K562 (cell line): ENCODE data around the gene RAD17. TPM values are rescaled to one million over a fixed set of nuclear protein-coding genes. Genes with fewer than 3 reads are reported as not detected.

Experiments
- CEBPB ChIP-seq: fragments of 450-650 bp; IDR thresholded peaks from 2 replicates; pipeline ENCODE4 v1.6.1; 2016; ENCODE audit warnings: missing genetic modification characterization, missing compliant biosample characterization
- EP400 ChIP-seq: fragments of 450-650 bp; IDR thresholded peaks from 2 replicates; pipeline ENCODE4 v1.6.1; 2017; ENCODE audit warnings: antibody characterized with exemption, mild to moderate bottlenecking, moderate library complexity
- FOXK2 ChIP-seq, 2 experiments: fragments of 450-650 bp; IDR thresholded peaks in 1 of 2; conservative IDR thresholded peaks in 1 of 2; 2 replicates each; pipeline ENCODE4 v1.6.1; 2016; ENCODE audit warnings: low read depth in 2 of 2, mild to moderate bottlenecking in 1 of 2
- FOXP1 ChIP-seq: sonication (generic); formaldehyde crosslinking; IDR thresholded peaks from 2 replicates; pipeline ENCODE4 v1.8.0; 2022; ENCODE audit warnings: mild to moderate bottlenecking, missing genetic modification reagents
- HDAC8 ChIP-seq: fragments of 450-650 bp; IDR thresholded peaks from 2 replicates; pipeline ENCODE4 v1.6.1; 2016; ENCODE audit warnings: mild to moderate bottlenecking, missing genetic modification characterization, moderate library complexity, missing compliant biosample characterization
- HMG20A ChIP-seq: fragments of 450-650 bp; formaldehyde crosslinking; conservative IDR thresholded peaks from 2 replicates; pipeline ENCODE4 v1.4.0; 2020; ENCODE audit warnings: mild to moderate bottlenecking, mixed read lengths
- NBN ChIP-seq: fragments of 450-650 bp; IDR thresholded peaks from 2 replicates; pipeline ENCODE4 v1.6.1; 2016; ENCODE audit warnings: low read depth, mild to moderate bottlenecking
- NEUROD1 ChIP-seq: fragments of 150-350 bp; IDR thresholded peaks from 2 replicates; pipeline ENCODE4 v1.6.1; 2014; ENCODE audit warnings: borderline replicate concordance, low read length, low read depth; ENCODE audit not compliant: partially characterized antibody
- NRF1 ChIP-seq, 2 experiments: fragments of 450-650 bp; IDR thresholded peaks in 1 of 2; conservative IDR thresholded peaks in 1 of 2; 2 replicates each; pipeline ENCODE4 v1.6.1; 2014; ENCODE audit warnings: mild to moderate bottlenecking in 2 of 2
- RCOR1 ChIP-seq, 2 experiments: IDR thresholded peaks; 2 replicates each; pipeline ENCODE4 v1.6.1; 2012; ENCODE audit warnings: low read depth in 2 of 2, low read length in 2 of 2, borderline replicate concordance in 1 of 2, improper control_type of control experiment in 1 of 2
- SMARCB1 ChIP-seq: IDR thresholded peaks from 2 replicates; pipeline ENCODE4 v1.6.1; 2011; ENCODE audit warnings: improper control_type of control experiment, low read depth; ENCODE audit not compliant: insufficient read length
- ZFX ChIP-seq: sonication (generic); formaldehyde crosslinking; IDR thresholded peaks from 2 replicates; pipeline ENCODE4 v1.8.0; 2022; ENCODE audit warnings: mild to moderate bottlenecking, missing genetic modification reagents, moderate library complexity
- ZKSCAN3 ChIP-seq: fragments of 250-450 bp; sonication (Bioruptor Pico); IDR thresholded peaks from 2 replicates; pipeline ENCODE4 v1.4.0; 2020
- ZNF146 ChIP-seq: IDR thresholded peaks from one replicate; pipeline ENCODE4 v1.6.1; 2018; ENCODE audit warnings: missing compliant biosample characterization; ENCODE audit not compliant: unreplicated experiment
- ZNF217 ChIP-seq: sonication (generic); formaldehyde crosslinking; IDR thresholded peaks from 2 replicates; pipeline ENCODE4 v1.8.0; 2022; ENCODE audit warnings: mild to moderate bottlenecking, missing genetic modification reagents
- ZNF384 ChIP-seq: IDR thresholded peaks from 2 replicates; pipeline ENCODE4 v1.6.1; 2012; ENCODE audit warnings: low read depth, low read length, improper control_type of control experiment
- ZNF561 ChIP-seq: fragments of 450-650 bp; formaldehyde crosslinking; conservative IDR thresholded peaks from 2 replicates; pipeline ENCODE4 v1.4.0; 2020; ENCODE audit warnings: mild to moderate bottlenecking, moderate library complexity
- polyA plus RNA-seq, 8 experiments: library from polyadenylated mRNA; depleted of rRNA in 4 of 8; stranded (reverse) in 5 of 8; unstranded in 3 of 8; fragments of >200 nt; fragmentation: Nextera tagmentation in 2 of 8; fragmentation: Illumina TruSeq in 1 of 8; extraction: Ambion mirVana in 2 of 8; extraction: Trizol in 1 of 8; gene quantifications; 2 replicates each; pipeline versions ENCODE4 v1.2.1 to v1.2.3, GENCODE V29; 2011 to 2014; ENCODE audit warnings: inconsistent platforms in 1 of 8, missing spikeins in 1 of 8
- total RNA-seq, 7 experiments: library from RNA; depleted of rRNA in 6 of 7; stranded (reverse); fragments of >200 nt in 6 of 7; fragmentation: Illumina TruSeq in 2 of 7; extraction: Trizol in 2 of 7; gene quantifications; 2 replicates each; pipeline versions ENCODE4 v1.2.1 to v1.2.3, GENCODE V29; 2011 to 2021; ENCODE audit warnings: low replicate concordance in 1 of 7
- TF ChIP-seq, protein P1 (sequence below): IDR thresholded peaks from 2 replicates; pipeline ENCODE4 v1.6.1; 2011; ENCODE audit warnings: borderline replicate concordance, low read depth, mild to moderate bottlenecking, moderate library complexity, low read length; ENCODE audit not compliant: insufficient read depth, poor library complexity, severe bottlenecking
- TF ChIP-seq, protein P2 (sequence below), 2 experiments: fragments of 450-650 bp; IDR thresholded peaks; 2 replicates each; pipeline ENCODE4 v1.6.1; 2016
- TF ChIP-seq, protein P3 (sequence below), 2 experiments: fragments of 250-450 bp in 1 of 2; fragments of 450-650 bp in 1 of 2; sonication (Bioruptor Pico) in 1 of 2; IDR thresholded peaks; 2 replicates each; pipeline versions ENCODE4 v1.6.1 to v1.8.0; 2016 to 2021; ENCODE audit warnings: mild to moderate bottlenecking in 2 of 2, moderate library complexity in 2 of 2, missing compliant biosample characterization in 1 of 2, missing genetic modification characterization in 1 of 2
- TF ChIP-seq, protein P4 (sequence below): fragments of 450-650 bp; IDR thresholded peaks from 2 replicates; pipeline ENCODE4 v1.6.1; 2016; ENCODE audit warnings: low read depth, mild to moderate bottlenecking, moderate library complexity
- TF ChIP-seq, protein P5 (sequence below): IDR thresholded peaks from 2 replicates; pipeline ENCODE4 v1.6.1; 2012; ENCODE audit warnings: low read depth, low read length, improper control_type of control experiment, borderline replicate concordance

Gene RAD17
- total and polyA plus RNA-seq, 9 of the 15 experiments (the other 6 are each of a cell fraction or from before 2014, with no cell fraction given), result 21.1 to 50.1 (median 40.1) TPM

DNA sequence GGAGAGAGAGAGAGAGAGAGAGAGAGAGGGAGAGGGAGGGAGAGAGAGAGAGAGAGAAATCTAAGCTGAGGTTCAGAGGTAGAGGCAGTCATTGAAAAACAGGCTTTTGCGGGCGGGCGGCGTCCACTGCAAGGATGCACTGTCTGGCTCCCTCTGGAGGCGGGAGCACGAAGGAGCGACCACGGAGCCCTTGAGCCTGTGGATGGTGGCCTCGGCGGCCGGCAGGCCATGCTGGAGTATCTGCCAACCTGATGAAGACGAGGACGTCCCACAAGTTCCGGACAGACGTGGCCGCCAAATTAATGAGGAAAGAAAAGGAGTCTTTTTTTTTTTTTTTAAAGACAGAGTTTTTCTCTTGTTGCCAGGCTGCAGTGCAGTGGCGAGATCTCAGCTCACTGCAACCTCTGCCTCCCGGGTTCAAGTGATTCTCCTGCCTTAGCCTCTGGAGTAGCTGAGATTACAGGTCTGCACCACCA is 34.8 kb upstream of the RAD17 start (continued):
- TF ChIP-seq, protein P1, sequence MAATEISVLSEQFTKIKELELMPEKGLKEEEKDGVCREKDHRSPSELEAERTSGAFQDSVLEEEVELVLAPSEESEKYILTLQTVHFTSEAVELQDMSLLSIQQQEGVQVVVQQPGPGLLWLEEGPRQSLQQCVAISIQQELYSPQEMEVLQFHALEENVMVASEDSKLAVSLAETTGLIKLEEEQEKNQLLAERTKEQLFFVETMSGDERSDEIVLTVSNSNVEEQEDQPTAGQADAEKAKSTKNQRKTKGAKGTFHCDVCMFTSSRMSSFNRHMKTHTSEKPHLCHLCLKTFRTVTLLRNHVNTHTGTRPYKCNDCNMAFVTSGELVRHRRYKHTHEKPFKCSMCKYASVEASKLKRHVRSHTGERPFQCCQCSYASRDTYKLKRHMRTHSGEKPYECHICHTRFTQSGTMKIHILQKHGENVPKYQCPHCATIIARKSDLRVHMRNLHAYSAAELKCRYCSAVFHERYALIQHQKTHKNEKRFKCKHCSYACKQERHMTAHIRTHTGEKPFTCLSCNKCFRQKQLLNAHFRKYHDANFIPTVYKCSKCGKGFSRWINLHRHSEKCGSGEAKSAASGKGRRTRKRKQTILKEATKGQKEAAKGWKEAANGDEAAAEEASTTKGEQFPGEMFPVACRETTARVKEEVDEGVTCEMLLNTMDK, result peak; percentile 40
- TF ChIP-seq EP400 (peak; percentile 51; the same call in 1 of the 2 replicates), ZFX (CRISPR knock-in tag) (0 out of 2 replicates have a peak, but pooled peaks have one; percentile 18), ZNF217 (CRISPR knock-in tag) (no peak), CEBPB (tag) (no peak), SMARCB1 (no peak), FOXK2 (conservative IDR thresholded peaks at IDR 0.05 in 1 of 2, IDR thresholded peaks at IDR 0.05 in 1 of 2; ENCODE audit: low read depth in 2 of 2) (0 out of 4 replicates have a peak, but pooled peaks of 1 of the 2 experiments have one; percentile 35), NRF1 (conservative IDR thresholded peaks at IDR 0.05 in 1 of 2, IDR thresholded peaks at IDR 0.05 in 1 of 2) (no peak), RCOR1 (IDR thresholded peaks at IDR 0.05; ENCODE audit: borderline replicate concordance in 1 of 2, low read depth in 2 of 2, low read length in 2 of 2) (peak in 1 of 2 experiments; percentile 51; a peak in 1 of 4 replicates), HDAC8 (tag) (no peak), NEUROD1 (peak; percentile 31), FOXP1 (CRISPR knock-in tag) (no peak), ZNF384 (peak; percentile 71), ZKSCAN3 (CRISPR knock-in tag) (no peak), HMG20A (CRISPR knock-in tag) (no peak), ZNF561 (CRISPR knock-in tag) (no peak), NBN (peak; percentile 61; the same call in 1 of the 2 replicates), ZNF146 (no peak)
- TF ChIP-seq, protein P2, sequence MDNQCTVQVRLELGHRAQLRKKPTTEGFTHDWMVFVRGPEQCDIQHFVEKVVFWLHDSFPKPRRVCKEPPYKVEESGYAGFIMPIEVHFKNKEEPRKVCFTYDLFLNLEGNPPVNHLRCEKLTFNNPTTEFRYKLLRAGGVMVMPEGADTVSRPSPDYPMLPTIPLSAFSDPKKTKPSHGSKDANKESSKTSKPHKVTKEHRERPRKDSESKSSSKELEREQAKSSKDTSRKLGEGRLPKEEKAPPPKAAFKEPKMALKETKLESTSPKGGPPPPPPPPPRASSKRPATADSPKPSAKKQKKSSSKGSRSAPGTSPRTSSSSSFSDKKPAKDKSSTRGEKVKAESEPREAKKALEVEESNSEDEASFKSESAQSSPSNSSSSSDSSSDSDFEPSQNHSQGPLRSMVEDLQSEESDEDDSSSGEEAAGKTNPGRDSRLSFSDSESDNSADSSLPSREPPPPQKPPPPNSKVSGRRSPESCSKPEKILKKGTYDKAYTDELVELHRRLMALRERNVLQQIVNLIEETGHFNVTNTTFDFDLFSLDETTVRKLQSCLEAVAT (IDR thresholded peaks at IDR 0.05), result peak; percentile 30 to 70; a peak in 2 of 4 replicates
- TF ChIP-seq, protein P3, sequence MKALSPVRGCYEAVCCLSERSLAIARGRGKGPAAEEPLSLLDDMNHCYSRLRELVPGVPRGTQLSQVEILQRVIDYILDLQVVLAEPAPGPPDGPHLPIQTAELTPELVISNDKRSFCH (CRISPR knock-in tag; IDR thresholded peaks at IDR 0.05), result no peak
- TF ChIP-seq, protein P3 (tag; IDR thresholded peaks at IDR 0.05), result no peak
- TF ChIP-seq, protein P4, sequence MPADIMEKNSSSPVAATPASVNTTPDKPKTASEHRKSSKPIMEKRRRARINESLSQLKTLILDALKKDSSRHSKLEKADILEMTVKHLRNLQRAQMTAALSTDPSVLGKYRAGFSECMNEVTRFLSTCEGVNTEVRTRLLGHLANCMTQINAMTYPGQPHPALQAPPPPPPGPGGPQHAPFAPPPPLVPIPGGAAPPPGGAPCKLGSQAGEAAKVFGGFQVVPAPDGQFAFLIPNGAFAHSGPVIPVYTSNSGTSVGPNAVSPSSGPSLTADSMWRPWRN, result no peak
- TF ChIP-seq, protein P5, sequence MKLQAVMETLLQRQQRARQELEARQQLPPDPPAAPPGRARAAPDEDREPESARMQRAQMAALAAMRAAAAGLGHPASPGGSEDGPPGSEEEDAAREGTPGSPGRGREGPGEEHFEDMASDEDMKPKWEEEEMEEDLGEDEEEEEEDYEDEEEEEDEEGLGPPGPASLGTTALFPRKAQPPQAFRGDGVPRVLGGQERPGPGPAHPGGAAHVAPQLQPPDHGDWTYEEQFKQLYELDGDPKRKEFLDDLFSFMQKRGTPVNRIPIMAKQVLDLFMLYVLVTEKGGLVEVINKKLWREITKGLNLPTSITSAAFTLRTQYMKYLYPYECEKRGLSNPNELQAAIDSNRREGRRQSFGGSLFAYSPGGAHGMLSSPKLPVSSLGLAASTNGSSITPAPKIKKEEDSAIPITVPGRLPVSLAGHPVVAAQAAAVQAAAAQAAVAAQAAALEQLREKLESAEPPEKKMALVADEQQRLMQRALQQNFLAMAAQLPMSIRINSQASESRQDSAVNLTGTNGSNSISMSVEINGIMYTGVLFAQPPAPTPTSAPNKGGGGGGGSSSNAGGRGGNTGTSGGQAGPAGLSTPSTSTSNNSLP, result no peak
